ENCODE results near the gene FOXL2.

Gene FOXL2

GRCh38 chr3:138946663-138947494, at the start of gene FOXL2, which contains the start of gene FOXL2NB:
Gene FOXL2 (minus strand): TSS chr3:138947137. CDS start chr3:138946722, 415 bp downstream.
Gene FOXL2NB (plus strand): TSS chr3:138947217. CDS start chr3:138947365, 148 bp downstream.
- peak; percentile 44 to 62 for DNase-seq (ENCODE audit: low read depth in 2 of 2)
- no peak for TF ChIP-seq CTCF (IDR thresholded peaks at IDR 0.05; ENCODE audit: low read depth, low read length)
- peak within 1 kb of the TSS; percentile 42 to 48 for H3K4me3 ChIP-seq (replicated peaks in 1 of 2; ENCODE audit: low read depth in 2 of 2, low read length in 2 of 2)

GRCh38 chr3:138995706-138996105, 48.8 kb upstream of the FOXL2 start:
- H3K4me3 ChIP-seq (replicated peaks in 1 of 2; ENCODE audit: low read depth in 2 of 2, low read length in 2 of 2): no peak overlapping the region
- no peak for DNase-seq (ENCODE audit: low read depth in 2 of 2)
- TF ChIP-seq CTCF (IDR thresholded peaks at IDR 0.05; ENCODE audit: low read depth, low read length): no peak

GRCh38 chr3:138987181-138987580, 40.2 kb upstream of the FOXL2 start:
- no peak for DNase-seq (ENCODE audit: low read depth in 2 of 2)
- H3K4me3 ChIP-seq (replicated peaks in 1 of 2; ENCODE audit: low read depth in 2 of 2, low read length in 2 of 2): no peak overlapping the region
- no peak for TF ChIP-seq CTCF (IDR thresholded peaks at IDR 0.05; ENCODE audit: low read depth, low read length)

- H3K4me3 ChIP-seq (replicated peaks in 1 of 2; ENCODE audit: low read depth in 2 of 2, low read length in 2 of 2): no peak overlapping the region
- DNase-seq (ENCODE audit: low read depth in 2 of 2): no peak
- TF ChIP-seq CTCF (IDR thresholded peaks at IDR 0.05; ENCODE audit: low read depth, low read length): no peak
Measured at GRCh38 chr3:138985932-138986331, 39.0 kb upstream of the FOXL2 start.

GRCh38 chr3:138984816-138985215, 37.9 kb upstream of the FOXL2 start:
- no peak for DNase-seq (ENCODE audit: low read depth in 2 of 2)
- no peak overlapping the region for H3K4me3 ChIP-seq (replicated peaks in 1 of 2; ENCODE audit: low read depth in 2 of 2, low read length in 2 of 2)
- TF ChIP-seq CTCF (IDR thresholded peaks at IDR 0.05; ENCODE audit: low read depth, low read length): no peak

GRCh38 chr3:138976047-138976446, 29.1 kb upstream of the FOXL2 start:
- TF ChIP-seq CTCF (IDR thresholded peaks at IDR 0.05; ENCODE audit: low read depth, low read length): no peak
- H3K4me3 ChIP-seq (replicated peaks in 1 of 2; ENCODE audit: low read depth in 2 of 2, low read length in 2 of 2): no peak overlapping the region
- DNase-seq (ENCODE audit: low read depth in 2 of 2): no peak
